Measurements from ENCODE around the gene PTPRK. TPM values are rescaled to one million over a fixed set of nuclear protein-coding genes. Genes with fewer than 3 reads are reported as not detected.

PTPRK gene
- polyA plus RNA-seq, 1 donor = 24.1 TPM

GRCh38 chr6:128242765-128243403 lies 277.5 kb downstream of the PTPRK start:
- no peak for DNase-seq

- DNase-seq = no peak
These were observed 279.2 kb downstream of the PTPRK start for GRCh38 chr6:128241216-128241615.

GRCh38 chr6:128240024-128240428 lies 280.4 kb downstream of the PTPRK start:
- no peak for DNase-seq

- no peak for DNase-seq
These were observed 281.3 kb downstream of the PTPRK start for GRCh38 chr6:128239146-128239545.

- no peak for DNase-seq
These were observed 282.2 kb downstream of the PTPRK start for GRCh38 chr6:128238225-128238624.

GRCh38 chr6:128235556-128235955 lies 284.8 kb downstream of the PTPRK start:
- no peak for DNase-seq

- DNase-seq = no peak
These were observed 286.9 kb downstream of the PTPRK start for GRCh38 chr6:128233531-128233930.

- DNase-seq = no peak
These were observed 290.0 kb downstream of the PTPRK start for GRCh38 chr6:128230267-128230989.

- no peak for DNase-seq
These were observed 294.8 kb downstream of the PTPRK start for GRCh38 chr6:128225612-128226011.

GRCh38 chr6:128216917-128217316 lies 303.5 kb downstream of the PTPRK start:
- no peak for DNase-seq

GRCh38 chr6:128209771-128210170 lies 310.6 kb downstream of the PTPRK start:
- no peak for DNase-seq

- DNase-seq = no peak
These were observed 311.4 kb downstream of the PTPRK start for GRCh38 chr6:128208851-128209580.

- DNase-seq = no peak
These were observed 312.3 kb downstream of the PTPRK start for GRCh38 chr6:128208078-128208477.

- DNase-seq = no peak
These were observed 313.6 kb downstream of the PTPRK start for GRCh38 chr6:128206610-128207426.

GRCh38 chr6:128204616-128205015 lies 315.8 kb downstream of the PTPRK start:
- no peak for DNase-seq

GRCh38 chr6:128202169-128202765 lies 318.1 kb downstream of the PTPRK start:
- DNase-seq = no peak

- DNase-seq = no peak
These were observed 319.6 kb downstream of the PTPRK start for GRCh38 chr6:128200789-128201188.

- no peak for DNase-seq
These were observed 320.9 kb downstream of the PTPRK start for GRCh38 chr6:128199461-128199860.

- DNase-seq = no peak
These were observed 327.4 kb downstream of the PTPRK start for GRCh38 chr6:128192972-128193371.

GRCh38 chr6:128188678-128189077 lies 331.7 kb downstream of the PTPRK start:
- DNase-seq = no peak

- DNase-seq = no peak
These were observed 333.7 kb downstream of the PTPRK start for GRCh38 chr6:128186729-128187128.

GRCh38 chr6:128179876-128180438 lies 340.4 kb downstream of the PTPRK start:
- DNase-seq = peak; percentile 17
